HUDEP-2 (cell line): ENCODE data around the gene AP1M1.

Experiments used
- DNase-seq, 76 experiments: peaks; one replicate each; lab custom pipeline; 2025; ENCODE audit not compliant: unreplicated experiment in 76 of 76; lab: John Stamatoyannopoulos, UW

The AP1M1 gene

DNA sequence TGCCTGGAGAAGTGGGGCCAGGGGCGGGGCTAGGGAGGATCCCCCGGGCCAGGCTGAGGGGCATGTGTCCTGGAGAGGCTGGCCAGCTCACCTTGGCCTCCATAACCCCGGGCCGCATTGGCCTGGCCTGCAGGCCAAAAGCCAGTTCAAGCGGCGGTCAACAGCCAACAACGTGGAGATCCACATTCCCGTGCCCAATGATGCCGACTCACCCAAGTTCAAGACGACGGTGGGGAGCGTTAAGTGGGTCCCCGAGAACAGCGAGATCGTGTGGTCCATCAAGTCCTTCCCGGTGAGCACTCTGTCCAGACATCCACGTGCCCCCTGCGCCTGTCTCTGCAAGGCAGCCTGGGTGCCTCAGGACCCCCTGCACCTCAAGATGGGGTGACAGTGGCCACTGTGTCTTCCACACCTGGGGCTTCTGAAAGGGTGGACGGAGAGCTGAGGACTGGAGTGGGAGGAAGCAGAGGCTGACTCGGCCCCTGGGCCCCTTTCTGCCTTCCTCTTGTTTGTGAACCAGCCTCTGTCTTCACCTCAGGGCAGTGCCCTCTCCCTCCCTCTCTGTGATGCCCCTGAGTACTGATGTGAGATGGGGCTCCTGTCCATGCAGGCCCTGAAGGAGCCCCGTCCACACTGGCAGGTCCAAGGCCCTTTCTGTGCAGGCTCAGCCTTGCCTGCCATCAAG lies 31.1 kb downstream of the AP1M1 start:
- DNase-seq: no peak

DNA sequence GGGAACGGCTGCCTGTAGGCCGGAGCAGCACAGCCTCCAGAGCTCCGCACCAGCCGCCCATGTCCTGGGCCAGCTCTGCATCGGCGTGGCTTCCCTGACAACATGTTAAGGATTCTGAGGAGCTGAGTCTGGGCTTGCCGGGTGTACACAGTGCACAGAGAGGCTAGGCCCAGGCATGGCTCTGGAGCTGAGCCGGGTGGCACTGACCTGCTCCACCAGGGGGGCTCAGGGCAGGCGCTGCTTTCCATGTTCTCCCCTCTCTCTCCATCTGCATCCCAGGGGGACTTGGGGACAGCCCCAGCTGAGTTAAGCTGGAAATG lies 31.6 kb downstream of the AP1M1 start:
- DNase-seq: no peak

DNA sequence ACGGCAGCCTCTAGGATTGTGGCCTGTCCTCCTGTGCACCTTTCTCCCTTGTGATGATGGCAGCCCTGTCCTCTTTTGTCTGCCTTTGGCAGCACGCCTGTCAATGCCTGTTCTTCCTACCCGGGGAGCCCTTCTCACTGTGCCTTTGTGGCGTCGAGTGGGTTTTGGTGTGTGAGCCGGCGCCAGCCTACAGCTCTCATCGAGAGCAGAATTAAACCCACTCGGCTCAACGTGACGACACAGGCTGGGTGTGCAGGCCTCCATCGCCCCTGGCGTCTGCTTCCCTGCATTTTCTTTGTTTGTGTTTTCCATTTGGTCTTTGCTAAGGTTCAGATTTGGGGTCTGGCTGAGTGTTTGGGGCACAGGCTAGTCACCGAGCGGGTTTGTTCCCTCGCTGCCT lies 34.4 kb downstream of the AP1M1 start:
- no peak for DNase-seq

DNA sequence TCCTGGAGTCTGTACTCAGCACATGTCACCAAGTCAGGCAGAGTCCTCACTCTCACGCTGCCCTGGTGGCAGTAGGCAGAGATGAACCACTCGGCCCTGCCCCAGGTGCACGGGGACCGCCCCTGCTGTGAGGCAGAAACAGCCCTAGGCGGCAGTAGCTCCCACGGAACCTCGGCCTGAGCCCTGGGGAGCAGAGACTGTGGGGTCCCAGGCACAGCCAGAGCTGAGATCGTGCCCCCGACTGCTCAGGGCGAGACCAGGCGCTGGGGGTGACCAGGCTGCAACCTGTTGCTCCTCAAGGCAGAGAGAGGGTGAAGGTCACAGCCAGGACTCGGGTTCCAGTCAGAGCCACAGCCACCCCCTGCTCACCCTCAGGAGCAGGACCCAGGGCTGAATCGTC lies 34.9 kb downstream of the AP1M1 start:
- DNase-seq: no peak

DNA sequence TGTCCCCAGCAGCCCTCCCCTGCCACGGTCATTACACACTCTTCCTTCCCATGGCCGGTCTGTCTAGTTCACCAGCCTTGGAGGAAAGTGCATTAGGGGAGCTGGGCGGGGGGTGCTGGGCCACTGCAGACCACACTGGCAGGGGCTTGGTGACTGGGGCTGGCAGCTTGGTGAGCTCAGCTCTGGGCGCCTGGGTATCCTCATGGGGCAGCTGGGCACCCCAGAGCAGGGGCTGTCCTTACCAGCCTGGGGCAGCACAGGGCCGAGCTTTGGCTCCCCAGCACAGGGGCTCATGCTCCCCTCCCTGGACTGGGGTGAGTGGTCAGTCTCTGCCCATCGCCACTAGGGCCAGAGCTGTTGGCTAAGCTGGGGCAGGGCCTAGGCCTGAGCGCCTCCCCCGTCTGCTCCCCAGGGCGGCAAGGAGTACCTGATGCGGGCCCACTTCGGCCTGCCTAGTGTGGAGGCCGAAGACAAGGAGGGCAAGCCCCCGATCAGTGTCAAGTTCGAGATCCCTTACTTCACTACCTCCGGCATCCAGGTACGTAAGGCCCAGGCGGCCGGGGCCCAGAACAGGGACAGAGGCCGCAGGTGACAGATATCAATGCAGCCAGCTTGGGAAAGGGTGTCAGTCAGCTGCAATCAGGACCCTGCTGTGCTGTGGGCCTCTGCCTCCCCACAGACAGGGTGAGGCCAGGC lies 35.5 kb downstream of the AP1M1 start:
- no peak for DNase-seq

DNA sequence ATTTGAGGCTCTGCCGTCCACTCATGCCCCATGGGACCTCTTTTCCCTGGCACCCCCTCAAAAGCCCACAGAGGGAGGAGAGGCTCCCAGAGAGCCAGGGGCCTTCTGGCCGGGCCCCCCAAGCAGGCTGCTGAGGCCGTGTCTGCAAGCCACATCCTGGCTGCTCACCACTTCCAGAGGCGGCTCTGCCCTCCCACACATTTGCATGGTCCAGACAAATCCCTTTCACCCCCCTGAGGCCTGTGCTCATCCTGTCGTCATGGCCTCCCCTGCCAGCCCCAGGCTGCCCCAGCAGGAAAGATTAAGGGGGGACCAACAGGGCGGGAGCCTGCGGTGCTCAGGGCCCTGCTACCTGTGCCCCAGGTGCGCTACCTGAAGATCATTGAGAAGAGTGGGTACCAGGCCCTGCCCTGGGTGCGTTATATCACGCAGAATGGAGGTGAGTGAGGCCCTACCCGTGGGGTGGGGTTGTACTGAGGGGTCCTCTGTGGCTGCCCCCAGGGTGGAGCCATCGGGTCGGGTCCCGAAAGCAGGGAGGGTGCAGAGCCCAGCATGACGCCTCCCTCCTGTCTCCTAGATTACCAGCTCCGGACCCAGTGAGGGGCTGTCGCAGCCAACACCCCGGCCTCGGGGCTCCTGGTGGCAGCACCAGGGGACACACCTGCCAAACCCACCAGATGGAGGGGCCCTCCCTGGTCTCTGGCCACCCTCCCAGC lies 36.3 kb downstream of the AP1M1 start:
- DNase-seq: no peak

DNA sequence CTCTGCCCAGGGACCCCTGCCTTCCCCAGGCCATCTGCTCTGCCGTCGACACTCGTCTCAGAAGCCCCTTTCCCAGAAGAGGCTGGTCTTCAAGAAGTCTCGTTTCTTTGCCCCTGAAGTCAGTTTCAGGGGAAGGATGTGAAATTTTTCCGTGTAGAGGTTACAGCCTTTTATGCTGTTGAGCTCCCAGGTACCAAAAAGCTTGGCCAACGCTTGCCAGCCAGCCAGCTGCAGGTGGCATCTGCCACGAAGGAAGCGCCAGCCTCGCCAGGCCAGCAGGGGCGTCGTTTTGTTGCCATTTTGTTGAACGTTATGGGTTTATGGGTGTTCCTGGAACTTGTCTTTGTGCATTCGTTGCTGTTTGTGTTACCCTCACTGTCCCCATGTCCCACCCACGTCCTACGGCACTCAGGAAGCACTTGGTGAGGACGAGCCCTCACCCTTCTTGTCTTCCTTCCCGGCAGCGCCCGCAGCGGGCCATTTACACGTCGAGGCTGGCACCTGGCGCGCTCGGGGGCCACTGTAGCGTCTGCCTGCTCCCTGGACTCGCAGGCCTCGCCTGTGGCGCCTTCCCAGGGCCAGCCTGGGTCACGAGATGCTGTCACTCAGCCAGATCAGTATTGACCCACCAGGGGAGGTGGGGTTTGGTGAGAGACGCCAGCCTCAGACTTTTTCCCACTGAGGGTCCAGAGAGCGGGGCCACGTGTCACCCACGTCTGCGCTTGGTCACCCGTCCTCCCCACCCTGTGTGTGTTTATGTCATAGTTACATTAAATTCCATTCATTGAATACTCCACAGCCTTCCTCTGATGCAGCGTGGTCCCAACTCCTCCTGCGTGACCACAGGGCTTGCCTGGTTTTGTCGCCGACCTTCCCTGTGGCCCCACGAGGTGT lies 37.1 kb downstream of the AP1M1 start:
- no peak for DNase-seq

DNA sequence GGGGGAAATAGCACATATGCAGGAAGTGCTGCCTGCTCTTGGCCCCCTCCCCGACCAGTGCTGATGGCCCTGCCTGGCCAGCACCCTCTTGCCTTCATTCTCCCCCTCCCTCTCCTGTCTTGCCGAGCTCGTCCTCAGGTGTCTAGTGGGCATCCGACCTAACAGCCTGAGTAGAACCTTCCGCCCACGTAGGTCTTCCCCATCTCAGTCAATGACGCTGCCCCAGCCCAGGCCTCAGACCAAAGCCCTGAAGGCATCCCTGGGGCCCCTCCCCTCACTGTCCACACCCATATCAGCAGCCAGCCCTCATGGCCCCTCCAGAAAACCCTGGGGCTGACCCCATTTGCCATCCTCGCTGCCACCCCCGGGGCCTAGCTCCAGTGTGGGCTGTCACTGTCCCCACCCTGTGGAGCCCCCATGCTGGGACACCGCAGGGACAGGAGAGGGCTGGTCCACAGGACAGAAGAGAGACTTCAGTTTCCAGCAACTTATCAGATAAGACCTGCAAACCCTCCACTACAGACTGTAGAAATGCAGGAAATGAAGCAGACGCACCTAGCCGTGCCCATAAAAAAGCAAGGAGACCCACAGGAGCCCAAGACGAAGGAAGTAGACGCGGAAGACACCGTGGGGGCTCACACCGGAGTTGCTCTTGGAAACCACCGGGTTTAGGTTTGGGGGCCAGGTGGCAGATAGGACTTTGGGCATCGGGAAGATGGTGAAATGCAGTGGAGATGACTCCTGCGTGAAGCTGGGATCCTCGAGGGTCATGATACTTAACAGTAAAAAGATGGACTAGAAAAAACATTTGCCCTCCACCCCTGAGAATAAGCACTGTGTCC lies 38.3 kb downstream of the AP1M1 start:
- no peak for DNase-seq

DNA sequence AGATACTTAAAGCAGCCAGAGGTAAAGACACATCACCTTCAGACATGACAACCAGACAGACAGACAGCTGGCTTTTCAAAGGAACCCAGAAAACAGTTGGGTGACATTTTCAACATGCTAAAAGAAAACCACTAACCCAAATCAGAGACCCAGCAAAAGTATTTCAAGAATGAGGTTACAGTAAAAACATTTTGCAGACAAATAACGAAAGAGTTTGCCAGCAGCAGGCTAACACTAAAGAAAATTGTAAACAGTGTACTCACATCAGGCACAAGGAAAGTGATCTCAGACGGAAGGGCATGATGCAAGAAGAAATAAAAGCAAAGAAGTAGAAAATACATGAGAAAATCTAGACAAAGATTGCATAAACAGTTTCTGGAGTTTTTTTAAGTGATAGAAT lies 46.4 kb downstream of the AP1M1 start:
- no peak for DNase-seq

DNA sequence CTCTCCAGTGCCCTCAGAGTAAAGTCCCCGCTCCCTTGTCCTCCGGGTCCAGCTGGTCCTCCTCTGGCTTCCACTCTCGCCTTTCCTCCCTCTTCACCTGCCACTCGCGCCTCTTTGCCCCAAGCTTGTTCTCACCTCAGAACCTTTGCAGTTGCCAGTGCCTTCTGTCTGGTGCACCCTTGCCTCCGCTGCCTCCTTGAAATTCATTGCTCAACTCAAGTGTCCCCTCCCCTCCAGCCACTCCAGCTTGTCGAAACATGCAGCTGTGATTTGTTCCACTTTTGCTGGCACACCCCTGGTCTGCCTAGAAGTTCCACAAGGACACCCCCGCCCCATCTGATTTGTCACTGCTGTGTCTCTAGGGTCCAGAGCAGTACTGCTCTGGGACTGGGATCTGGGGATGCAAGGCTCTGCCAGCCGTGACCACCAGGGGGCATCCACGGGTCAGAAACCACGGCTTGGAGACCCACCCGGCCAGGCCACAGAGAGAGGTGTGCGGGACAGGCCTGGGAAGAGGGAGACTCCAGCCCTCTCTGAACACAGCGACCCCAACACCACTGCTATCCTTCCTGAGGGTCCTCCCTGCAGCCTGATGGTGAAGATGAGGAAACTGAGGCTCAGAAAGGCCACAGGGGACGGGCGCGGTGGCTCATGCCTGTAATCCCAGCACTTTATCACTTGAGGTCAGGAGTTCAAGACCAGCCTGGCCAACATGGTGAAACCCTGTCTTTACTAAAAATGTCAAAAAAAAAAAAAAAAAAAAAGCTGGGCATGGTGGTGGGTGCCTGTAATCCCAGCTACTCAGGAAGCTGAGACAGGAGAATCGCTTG lies 49.9 kb downstream of the AP1M1 start:
- DNase-seq: peak in 67 of 76 experiments; percentile 16 to 95 (median 73)

DNA sequence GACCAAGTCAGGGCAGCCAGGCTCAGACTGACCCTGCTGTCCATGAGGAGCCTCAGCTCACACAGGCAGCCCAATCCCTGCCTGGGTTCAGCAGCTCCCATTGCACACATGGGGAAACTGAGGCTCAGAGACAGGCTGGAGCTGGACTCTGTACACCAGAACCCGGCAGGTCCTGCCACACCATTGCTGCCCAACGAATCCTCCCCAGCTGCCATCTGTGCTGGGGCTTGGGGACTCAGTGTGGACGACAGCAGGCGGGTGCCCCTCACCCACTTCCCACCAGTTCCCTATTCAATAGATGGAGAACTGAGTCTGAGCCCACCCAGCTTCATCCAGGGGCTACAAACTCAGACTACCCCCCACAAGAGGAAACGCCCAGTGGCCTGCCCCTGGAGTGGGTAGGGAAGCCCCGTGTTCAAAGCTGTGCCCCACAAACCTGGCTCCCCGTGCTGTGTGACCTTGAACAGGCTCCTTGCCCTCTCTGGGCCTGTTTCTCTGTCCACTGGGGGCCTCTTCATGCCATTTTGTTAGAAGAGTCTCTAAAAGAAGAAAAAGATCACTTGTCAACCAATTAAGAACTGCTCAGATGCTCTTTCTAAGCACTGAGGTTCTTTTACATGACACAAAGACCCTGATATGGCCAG lies 50.8 kb downstream of the AP1M1 start:
- no peak for DNase-seq

DNA sequence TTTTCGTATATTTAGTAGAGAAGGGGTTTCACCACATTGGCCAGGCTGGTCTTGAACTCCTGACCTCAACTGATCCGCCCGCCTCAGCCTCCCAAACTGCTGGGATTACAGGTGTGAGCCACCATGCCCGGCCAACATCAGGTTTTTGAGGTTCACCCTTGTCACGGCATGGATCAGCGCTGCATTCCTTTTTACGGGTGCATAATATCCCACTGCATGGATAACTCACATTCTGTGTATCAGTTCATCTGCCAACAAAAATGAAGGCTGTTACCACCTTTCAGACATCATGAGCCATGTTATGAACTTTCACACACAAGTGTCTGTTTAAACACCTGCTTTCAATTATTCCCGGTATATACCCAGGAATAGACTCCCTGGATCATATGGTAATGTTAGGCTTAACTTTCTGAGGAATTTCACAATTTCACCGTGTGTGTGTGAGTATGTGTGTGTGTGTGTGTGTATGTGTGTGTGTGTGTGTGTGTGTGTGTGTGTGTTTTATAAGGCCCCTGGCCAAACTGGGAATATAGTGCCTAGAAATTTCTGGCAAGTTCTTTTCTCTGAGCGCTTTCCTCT lies 52.2 kb downstream of the AP1M1 start:
- no peak for DNase-seq

DNA sequence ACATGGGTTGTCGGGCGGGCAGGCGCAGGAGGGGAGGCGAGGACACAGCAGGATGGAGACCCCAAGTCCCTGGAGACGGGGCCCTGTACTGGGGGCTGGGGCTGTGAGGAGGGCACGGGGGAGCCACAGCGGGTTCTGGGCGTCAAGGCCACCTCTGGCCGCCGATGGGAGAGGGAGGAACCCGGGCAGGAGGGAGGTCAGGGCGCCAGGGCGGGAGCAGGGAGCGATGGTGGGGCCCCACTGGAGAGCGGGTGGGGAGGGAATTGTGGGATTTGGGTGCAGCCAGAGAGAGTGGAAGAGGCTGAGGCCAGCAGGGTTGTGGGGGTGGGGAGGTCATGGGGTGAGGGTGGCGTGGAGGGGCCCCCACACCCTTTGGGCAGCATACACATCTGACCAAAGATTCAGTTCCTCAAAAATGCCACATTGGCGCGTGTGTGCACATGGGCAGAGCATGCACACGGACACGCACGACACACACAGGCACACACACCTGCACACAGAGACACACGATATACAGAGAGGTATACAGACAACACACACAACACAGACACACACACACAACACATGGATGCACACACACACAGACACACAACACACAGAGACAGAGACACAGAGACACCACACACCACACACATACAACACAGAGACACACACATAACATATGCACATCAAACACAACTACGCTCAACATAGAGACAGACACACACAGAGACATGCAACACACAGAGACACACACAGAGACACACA lies 54.9 kb downstream of the AP1M1 start:
- DNase-seq: no peak

DNA sequence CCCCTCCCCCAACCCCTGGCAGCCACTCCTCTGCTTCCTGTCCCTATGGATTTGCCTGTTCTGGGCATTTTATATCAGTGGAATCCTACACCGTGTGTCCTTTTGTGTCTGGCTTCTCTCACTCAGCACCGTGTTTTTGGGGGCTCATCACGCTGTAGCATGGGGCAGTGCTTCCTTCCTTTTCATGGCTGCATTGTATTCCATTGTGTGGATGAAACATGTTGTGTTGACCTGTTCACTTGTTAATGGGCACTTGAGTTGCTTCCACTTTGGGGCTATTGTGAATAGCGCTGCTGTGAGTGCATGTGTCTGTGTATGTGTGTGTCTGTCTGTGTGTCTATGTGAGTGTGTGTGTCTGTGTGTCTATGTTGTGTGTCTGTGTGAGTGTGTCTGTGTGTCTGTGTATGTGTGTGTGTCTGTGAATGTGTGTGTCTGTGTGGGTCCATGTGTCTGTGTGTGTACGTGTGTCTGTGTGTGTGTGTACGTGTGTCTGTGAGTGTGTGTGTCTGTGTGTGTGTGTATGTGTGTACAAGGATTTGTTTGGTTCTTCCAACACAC lies 57.2 kb downstream of the AP1M1 start:
- no peak for DNase-seq

DNA sequence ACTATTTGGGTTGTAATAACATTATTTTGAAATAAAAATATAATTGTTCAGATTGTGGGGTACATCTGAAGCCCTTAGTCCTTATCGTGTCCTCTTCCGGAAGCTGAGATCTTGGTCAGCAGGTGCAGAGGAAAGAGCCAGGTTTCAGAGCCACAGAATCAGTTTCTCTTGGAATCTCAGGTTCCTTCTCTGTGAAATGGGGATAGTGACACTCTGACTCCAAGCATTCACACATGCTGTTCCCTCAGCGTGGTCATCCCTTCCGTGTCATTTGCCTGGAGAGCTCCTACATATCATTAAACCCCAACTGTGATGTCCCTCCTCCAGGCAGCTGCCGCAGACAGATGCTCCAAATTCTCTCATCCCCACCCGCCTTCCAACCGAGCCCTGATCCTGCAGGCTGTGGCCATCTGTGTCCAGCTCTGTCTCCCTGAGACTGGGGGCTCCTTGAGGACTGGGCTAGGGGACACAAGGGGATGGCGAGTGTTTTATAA lies 59.8 kb downstream of the AP1M1 start:
- no peak for DNase-seq

DNA sequence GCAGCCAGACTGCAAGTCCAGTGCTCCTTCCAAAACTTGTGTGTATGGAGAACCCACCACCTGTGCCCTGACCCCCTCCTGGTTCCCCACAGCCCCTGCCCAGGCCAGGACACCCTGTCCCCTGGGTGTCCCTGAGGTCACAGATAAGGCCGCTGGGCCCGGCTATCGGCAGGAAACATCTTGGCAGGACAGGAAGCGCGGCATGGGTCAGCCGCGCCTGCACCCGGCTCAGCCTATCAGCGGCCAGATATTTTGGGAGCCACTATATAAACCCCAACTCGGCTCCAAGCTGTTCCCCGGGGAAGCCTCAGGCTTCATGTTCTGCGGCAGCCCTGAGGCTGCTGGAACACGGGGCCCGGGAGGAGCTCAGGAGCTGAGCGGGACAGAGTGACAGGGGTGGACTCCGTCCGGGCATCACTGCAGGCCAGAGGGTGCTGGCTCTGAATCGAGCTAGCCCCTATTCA lies 60.8 kb downstream of the AP1M1 start:
- peak in 71 of 76 experiments; percentile 13 to 89 (median 76) for DNase-seq
